SK-N-SH treated with all-trans-retinoic acid at 6 μM for 48 hours (cell line): ENCODE data around the gene CHST8.

ENCODE experiments used
- ATAC-seq: fragments of 200-7000 bp; cut with Tn5 transposase; 3 replicates; pipeline ENCODE4 v1.9.1; 2020; ENCODE audit warnings: mild to moderate bottlenecking, moderate library complexity
- ARNTL ChIP-seq: fragments of 450-650 bp; formaldehyde crosslinking; IDR thresholded peaks from 2 replicates; pipeline ENCODE4 v1.5.0; 2020; ENCODE audit warnings: low read depth, mild to moderate bottlenecking, moderate library complexity, borderline replicate concordance
- BACH2 ChIP-seq: fragments of 250-450 bp; sonication (Bioruptor Pico); IDR thresholded peaks from 2 replicates; pipeline ENCODE4 v1.9.0; 2021; ENCODE audit warnings: mild to moderate bottlenecking, borderline replicate concordance
- CREB5 ChIP-seq: fragments of 250-450 bp; sonication (Bioruptor Pico); IDR thresholded peaks from 2 replicates; pipeline ENCODE4 v1.5.1; 2020; ENCODE audit warnings: low read depth, mild to moderate bottlenecking, moderate library complexity
- CSDC2 ChIP-seq: fragments of 250-450 bp; sonication (Bioruptor Pico); IDR thresholded peaks from 2 replicates; pipeline ENCODE4 v1.5.0; 2020; ENCODE audit warnings: mild to moderate bottlenecking, moderate library complexity
- ESRRG ChIP-seq: fragments of 250-450 bp; sonication (Bioruptor Pico); IDR thresholded peaks from 2 replicates; pipeline ENCODE4 v1.6.1; 2021; ENCODE audit warnings: mild to moderate bottlenecking
- GLIS3 ChIP-seq: fragments of 250-450 bp; sonication (Bioruptor Pico); IDR thresholded peaks from 2 replicates; pipeline ENCODE4 v1.5.0; 2020; ENCODE audit warnings: mild to moderate bottlenecking, moderate library complexity
- ISL1 ChIP-seq: fragments of 250-450 bp; sonication (Bioruptor Pico); IDR thresholded peaks from 2 replicates; pipeline ENCODE4 v2.1.2; 2022; ENCODE audit warnings: mild to moderate bottlenecking, moderate library complexity
- OSR1 ChIP-seq: fragments of 250-450 bp; sonication (Bioruptor Pico); IDR thresholded peaks from 2 replicates; pipeline ENCODE4 v1.8.0; 2022; ENCODE audit warnings: moderate library complexity, mild to moderate bottlenecking, inconsistent platforms
- PATZ1 ChIP-seq: fragments of 250-450 bp; sonication (Bioruptor Pico); IDR thresholded peaks from 2 replicates; pipeline ENCODE4 v1.8.0; 2020; ENCODE audit warnings: mild to moderate bottlenecking, moderate library complexity, borderline replicate concordance
- POU6F1 ChIP-seq: fragments of 250-450 bp; sonication (Bioruptor Pico); IDR thresholded peaks from 2 replicates; pipeline ENCODE4 v1.8.0; 2021; ENCODE audit warnings: low read depth, mild to moderate bottlenecking, moderate library complexity, borderline replicate concordance
- PPARA ChIP-seq: fragments of 250-450 bp; sonication (Bioruptor Pico); IDR thresholded peaks from 2 replicates; pipeline ENCODE4 v1.5.0; 2020; ENCODE audit warnings: mild to moderate bottlenecking, borderline replicate concordance
- RARB ChIP-seq: fragments of 250-450 bp; sonication (Bioruptor Pico); IDR thresholded peaks from 2 replicates; pipeline ENCODE4 v1.8.0; 2021; ENCODE audit warnings: mild to moderate bottlenecking, moderate library complexity
- SNAI2 ChIP-seq: fragments of 250-450 bp; sonication (Bioruptor Pico); IDR thresholded peaks from 2 replicates; pipeline ENCODE4 v1.5.0; 2020; ENCODE audit warnings: mild to moderate bottlenecking, moderate library complexity
- TOX ChIP-seq: fragments of 250-450 bp; sonication (Bioruptor Pico); IDR thresholded peaks from 2 replicates; pipeline ENCODE4 v1.8.0; 2021; ENCODE audit warnings: mild to moderate bottlenecking, moderate library complexity, borderline replicate concordance
- TSHZ2 ChIP-seq: fragments of 250-450 bp; sonication (Bioruptor Pico); IDR thresholded peaks from 2 replicates; pipeline ENCODE4 v1.5.0; 2020; ENCODE audit warnings: mild to moderate bottlenecking, moderate library complexity
- ZC3H10 ChIP-seq: fragments of 250-450 bp; sonication (Bioruptor Pico); IDR thresholded peaks from 2 replicates; pipeline ENCODE4 v1.5.1; 2021; ENCODE audit warnings: mild to moderate bottlenecking, moderate library complexity
- ZFP3 ChIP-seq: fragments of 250-450 bp; sonication (Bioruptor Pico); IDR thresholded peaks from 2 replicates; pipeline ENCODE4 v1.5.0; 2020; ENCODE audit warnings: mild to moderate bottlenecking, moderate library complexity
- ZNF565 ChIP-seq: fragments of 450-650 bp; formaldehyde crosslinking; conservative IDR thresholded peaks from 2 replicates; pipeline ENCODE4 v1.5.0; 2020; ENCODE audit warnings: low read depth, mild to moderate bottlenecking, moderate library complexity
- ZNF70 ChIP-seq: fragments of 450-650 bp; formaldehyde crosslinking; IDR thresholded peaks from 2 replicates; pipeline ENCODE4 v1.5.0; 2020; ENCODE audit warnings: mild to moderate bottlenecking, moderate library complexity
- ZNF8 ChIP-seq: fragments of 450-650 bp; formaldehyde crosslinking; IDR thresholded peaks from 2 replicates; pipeline ENCODE4 v1.5.0; 2020; ENCODE audit warnings: mild to moderate bottlenecking, moderate library complexity

CHST8 gene

GRCh38 chr19:33803383-33803782 lies 181.6 kb downstream of the CHST8 start:
- TF ChIP-seq RARB (CRISPR knock-in tag) (no peak), OSR1 (CRISPR knock-in tag) (no peak), PPARA (CRISPR knock-in tag) (no peak), TSHZ2 (CRISPR knock-in tag) (no peak), ISL1 (CRISPR knock-in tag) (no peak), SNAI2 (CRISPR knock-in tag) (no peak), ZNF70 (CRISPR knock-in tag) (no peak), ARNTL (CRISPR knock-in tag) (no peak), GLIS3 (CRISPR knock-in tag) (no peak), POU6F1 (no peak), PATZ1 (CRISPR knock-in tag) (no peak), ZFP3 (CRISPR knock-in tag) (no peak), BACH2 (no peak), CSDC2 (CRISPR knock-in tag) (no peak), CREB5 (CRISPR knock-in tag) (no peak), ZNF8 (CRISPR knock-in tag) (no peak), ZNF565 (CRISPR knock-in tag) (no peak), ZC3H10 (CRISPR knock-in tag) (no peak), ESRRG (CRISPR knock-in tag) (no peak)
- ATAC-seq = no peak

GRCh38 chr19:33804021-33804799 lies 182.5 kb downstream of the CHST8 start:
- TF ChIP-seq PPARA (CRISPR knock-in tag) (no peak), TOX (CRISPR knock-in tag) (no peak)
- TF ChIP-seq, all 23 proteins: peak for 0
- ATAC-seq = no peak

GRCh38 chr19:33805313-33805712 lies 183.6 kb downstream of the CHST8 start:
- TF ChIP-seq ZFP3 (CRISPR knock-in tag) (no peak), ZNF565 (CRISPR knock-in tag) (no peak), TOX (CRISPR knock-in tag) (no peak)
- no peak for ATAC-seq

GRCh38 chr19:33805840-33806433 lies 184.2 kb downstream of the CHST8 start:
- ATAC-seq = no peak
- TF ChIP-seq ISL1 (CRISPR knock-in tag) (no peak), PPARA (CRISPR knock-in tag) (no peak), ZNF565 (CRISPR knock-in tag) (no peak), PATZ1 (CRISPR knock-in tag) (no peak), RARB (CRISPR knock-in tag) (no peak), CSDC2 (CRISPR knock-in tag) (no peak), TOX (CRISPR knock-in tag) (no peak), OSR1 (CRISPR knock-in tag) (no peak), TSHZ2 (CRISPR knock-in tag) (no peak), ZNF8 (CRISPR knock-in tag) (no peak), ESRRG (CRISPR knock-in tag) (no peak)
